NCI-H1436 treated with DMSO at 0.1 percent for 48 hours (cell line): ENCODE results near the gene SLC25A46.
"Not testable (repeated sequence)": the region's sequence is repeated elsewhere in the genome, so short reads cannot be mapped to it uniquely, and the experiment has no call there.

Experiments
- DNase-seq: peaks from one replicate; lab custom pipeline; 2025; lab: John Stamatoyannopoulos, UW

Gene SLC25A46

DNA sequence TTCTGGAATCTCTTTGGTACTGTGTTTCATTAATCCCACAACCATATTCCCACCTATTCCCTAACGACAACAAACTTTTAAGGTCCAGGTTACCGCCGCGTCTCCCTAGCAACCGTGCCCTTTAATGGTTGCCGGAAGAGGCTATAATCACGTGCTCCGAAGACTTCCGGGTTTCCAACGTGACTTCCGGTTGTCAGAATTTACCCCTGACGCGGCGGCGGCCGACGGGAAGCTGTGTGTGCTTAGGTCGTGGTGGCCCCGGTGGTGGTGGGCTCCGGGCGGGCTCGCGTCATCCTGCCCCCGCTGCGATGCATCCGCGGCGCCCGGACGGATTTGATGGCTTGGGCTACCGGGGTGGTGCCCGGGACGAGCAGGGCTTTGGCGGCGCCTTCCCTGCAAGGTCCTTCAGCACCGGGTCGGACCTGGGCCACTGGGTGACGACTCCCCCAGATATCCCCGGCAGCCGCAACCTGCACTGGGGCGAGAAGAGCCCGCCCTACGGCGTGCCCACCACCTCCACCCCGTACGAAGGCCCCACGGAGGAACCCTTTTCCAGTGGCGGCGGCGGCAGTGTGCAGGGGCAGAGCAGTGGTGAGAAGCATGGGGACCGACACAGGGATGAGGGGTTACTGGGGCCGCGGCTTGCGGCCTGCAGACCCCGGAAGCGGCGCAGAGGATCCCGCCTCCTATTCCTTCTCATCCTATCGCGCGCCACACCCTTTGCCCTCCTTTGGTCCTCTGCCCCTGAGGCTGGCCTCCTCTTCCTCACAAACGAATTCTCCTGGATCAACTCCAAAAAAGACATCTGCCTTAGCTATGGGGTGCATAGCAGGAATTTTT lies at the start of gene SLC25A46:
TSS of gene SLC25A46 (plus strand) at position 196 of the 840 bp plus-strand sequence. CDS start at position 309, 113 bp downstream.
- DNase-seq, result peak; percentile 20

- DNase-seq, result not testable (repeated sequence)
Measured at GRCh38 chr5:110690587-110690986, 48.2 kb upstream of the SLC25A46 start.

GRCh38 chr5:110692669-110693068 lies 46.1 kb upstream of the SLC25A46 start:
- DNase-seq, result not testable (repeated sequence)

- DNase-seq, result no peak
Measured at GRCh38 chr5:110702300-110702699, 36.5 kb upstream of the SLC25A46 start.

DNA sequence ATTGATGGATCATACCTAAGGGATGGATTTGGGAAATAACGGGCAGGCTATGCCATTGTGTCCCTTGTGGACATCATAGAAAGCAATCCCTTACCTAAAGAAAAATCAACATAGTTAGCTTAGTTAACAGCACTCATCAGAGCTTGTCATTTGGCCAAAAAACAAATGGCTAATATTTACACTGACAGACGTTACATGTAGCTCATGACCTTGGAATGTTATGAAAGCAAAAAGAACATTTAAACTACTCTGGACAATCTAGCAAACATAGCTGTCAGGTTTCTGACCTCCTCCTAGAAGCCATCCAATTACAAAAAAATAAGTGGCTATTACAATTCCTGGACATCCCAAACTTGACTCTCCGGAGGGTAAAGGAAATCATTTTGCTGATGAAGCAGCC lies 36.1 kb upstream of the SLC25A46 start:
- no peak for DNase-seq

DNA sequence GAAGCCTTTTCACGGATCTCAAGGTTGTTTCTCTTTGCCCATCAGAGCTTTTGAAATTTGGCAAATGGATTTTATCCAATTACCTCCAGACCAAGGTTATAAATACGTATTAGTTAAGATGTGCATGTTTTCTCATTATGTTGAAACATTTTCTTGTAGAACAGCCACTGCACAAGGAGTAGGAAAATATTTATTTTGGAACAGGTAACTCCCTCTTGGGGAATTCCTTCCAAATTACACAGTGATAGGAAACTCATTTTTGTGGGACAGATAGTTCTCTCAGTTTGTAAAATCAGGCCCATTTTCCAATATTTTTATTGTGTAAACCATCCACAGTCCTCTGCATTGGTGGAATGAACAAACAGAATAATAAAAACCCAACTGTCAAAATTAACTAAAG lies 35.3 kb upstream of the SLC25A46 start:
- no peak for DNase-seq

DNA sequence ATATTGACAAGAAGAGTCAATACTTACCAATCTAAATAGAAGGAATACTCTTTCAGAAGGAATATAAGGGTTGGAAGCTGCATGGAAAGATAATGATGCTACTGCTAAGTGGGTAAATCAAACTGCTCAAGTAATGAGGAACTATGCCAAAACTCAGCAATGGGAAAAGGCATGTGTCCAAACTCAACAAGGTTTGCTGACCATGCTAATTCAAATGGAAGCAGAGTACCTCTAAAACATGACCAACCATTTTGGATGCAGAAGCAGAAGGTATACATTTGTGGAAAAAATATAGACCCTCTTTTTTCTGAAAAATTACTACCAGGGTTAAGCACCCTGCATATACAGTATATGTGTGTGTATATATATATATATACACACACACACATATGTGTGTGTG lies 33.5 kb upstream of the SLC25A46 start:
- no peak for DNase-seq

- no peak for DNase-seq
Measured at GRCh38 chr5:110707260-110707844, 31.5 kb upstream of the SLC25A46 start.

- DNase-seq, result no peak
Measured at GRCh38 chr5:110716247-110717245, 22.3 kb upstream of the SLC25A46 start.

GRCh38 chr5:110718311-110718710 lies 20.5 kb upstream of the SLC25A46 start:
- DNase-seq, result no peak

DNA sequence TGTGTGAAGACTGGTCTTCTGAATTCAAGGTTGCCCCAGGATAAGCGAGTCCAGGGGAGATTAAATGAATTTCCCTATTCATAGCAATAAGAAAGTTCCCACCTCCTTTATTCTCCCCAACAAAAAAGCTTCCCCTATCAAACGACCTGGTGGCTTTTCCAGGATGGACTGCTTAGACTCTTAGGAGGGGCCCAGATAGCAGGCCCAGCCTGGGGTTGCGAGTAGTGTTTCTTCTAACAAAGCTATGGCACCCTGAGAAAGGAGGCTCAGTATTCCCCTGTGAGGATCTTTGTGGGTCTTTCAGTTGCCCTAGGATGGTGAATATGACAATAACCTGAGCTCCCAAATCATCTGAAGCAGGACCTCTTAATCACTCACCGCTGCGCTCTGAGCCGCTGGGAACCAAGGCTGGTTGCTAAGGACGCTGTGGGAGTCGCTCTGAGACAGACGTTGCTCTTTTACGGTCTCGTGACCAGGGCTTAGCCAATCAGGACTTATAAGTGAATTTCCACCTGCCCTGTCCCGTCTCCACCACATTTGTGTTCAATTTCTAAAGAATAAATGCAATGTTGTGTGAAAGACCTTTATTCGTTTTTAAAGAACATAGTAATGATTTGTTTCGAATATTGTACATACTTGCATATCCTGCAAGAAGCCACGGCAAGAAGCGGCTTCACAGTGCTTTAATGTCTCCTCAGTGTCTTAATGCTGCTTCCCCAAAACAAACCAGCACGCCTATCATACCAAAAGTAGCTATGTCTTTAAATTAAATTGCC lies 12.4 kb upstream of the SLC25A46 start, which contains the start of gene TMEM232:
TSS of gene TMEM232 (minus strand) at position 423 of the 776 bp plus-strand sequence. CDS start 59,319 bp downstream, outside the sequence.
- DNase-seq, result peak; percentile 53

DNA sequence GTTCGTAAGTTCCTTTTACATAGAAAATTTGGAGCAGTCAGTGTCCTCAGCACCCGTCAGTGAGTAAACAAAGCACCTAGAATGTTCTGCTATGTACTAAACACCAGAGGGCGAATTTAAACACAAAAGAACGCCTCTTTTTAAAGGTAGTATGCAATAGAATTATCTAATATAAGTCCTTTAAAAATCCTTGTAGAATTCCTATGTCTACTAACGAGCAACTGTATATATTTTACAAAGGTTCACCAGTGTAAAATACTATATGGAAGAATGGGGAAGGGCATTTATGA lies 11.8 kb upstream of the SLC25A46 start:
- DNase-seq, result no peak

GRCh38 chr5:110731499-110731898 lies 7.3 kb upstream of the SLC25A46 start:
- DNase-seq, result not testable (repeated sequence)

GRCh38 chr5:110734101-110734500 lies 4.7 kb upstream of the SLC25A46 start:
- no peak for DNase-seq

DNA sequence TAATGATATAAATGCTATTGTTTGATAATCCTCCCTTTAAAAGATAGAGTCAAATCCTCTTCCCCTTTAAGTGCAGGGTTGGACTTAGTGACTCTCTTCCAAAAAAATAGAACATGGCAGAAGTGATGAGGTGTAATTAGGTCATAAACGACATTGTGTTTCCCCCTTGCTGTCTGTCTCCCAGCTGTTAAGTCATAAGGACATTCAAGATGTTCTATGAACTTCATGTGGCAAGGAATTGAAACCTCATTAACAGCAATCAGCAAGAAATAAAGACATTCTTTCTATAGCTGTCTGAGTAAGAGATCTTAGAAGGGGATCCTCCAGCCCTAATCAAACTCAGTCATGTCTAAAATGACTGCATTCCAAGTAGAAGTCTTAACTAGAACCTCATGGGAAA lies 3.3 kb upstream of the SLC25A46 start:
- DNase-seq, result no peak

DNA sequence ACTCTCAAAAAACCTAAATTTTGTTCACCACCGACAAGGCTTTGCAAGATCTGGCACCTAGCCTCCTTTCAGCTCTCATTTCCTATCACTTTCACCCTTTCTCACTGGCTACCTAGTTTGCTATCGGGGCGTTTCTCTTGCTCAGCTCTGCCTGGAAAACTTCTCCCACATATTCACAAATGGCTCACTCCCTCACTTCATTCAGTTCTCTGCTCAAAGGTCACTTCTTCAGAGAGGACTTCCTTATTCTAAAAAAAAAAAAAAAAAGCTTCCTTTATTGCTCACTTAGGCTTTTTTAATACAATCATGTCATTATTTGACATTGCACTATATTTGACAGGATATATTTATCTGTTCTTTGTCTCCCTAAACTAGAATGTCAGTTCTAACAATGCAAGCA lies 2.1 kb upstream of the SLC25A46 start:
- DNase-seq, result no peak

- DNase-seq, result no peak
Measured at GRCh38 chr5:110738503-110738811, 350 bp upstream of the SLC25A46 start.

GRCh38 chr5:110751902-110752762 lies 13.3 kb downstream of the SLC25A46 start:
- no peak for DNase-seq

DNA sequence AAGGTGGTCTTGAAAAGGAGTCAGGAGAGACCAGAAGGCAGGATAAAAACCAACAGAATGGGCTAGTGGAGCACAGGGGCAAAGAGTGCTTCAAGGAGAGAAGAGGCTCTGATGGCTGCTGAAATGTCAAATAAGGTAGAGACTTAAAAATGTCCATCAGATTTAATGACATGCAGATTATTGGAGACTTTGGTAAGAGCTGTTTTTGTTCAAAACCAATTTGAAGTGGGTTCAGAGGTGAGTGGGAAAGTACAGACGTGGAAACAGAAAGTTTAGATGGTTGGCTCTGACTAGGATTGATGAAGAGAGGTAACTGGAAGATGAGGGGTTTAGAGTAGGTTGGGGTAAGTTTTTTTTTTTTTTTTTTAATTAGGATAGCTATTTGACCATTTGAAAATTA lies 14.1 kb downstream of the SLC25A46 start:
- no peak for DNase-seq

GRCh38 chr5:110753600-110753999 lies 14.8 kb downstream of the SLC25A46 start:
- no peak for DNase-seq

DNA sequence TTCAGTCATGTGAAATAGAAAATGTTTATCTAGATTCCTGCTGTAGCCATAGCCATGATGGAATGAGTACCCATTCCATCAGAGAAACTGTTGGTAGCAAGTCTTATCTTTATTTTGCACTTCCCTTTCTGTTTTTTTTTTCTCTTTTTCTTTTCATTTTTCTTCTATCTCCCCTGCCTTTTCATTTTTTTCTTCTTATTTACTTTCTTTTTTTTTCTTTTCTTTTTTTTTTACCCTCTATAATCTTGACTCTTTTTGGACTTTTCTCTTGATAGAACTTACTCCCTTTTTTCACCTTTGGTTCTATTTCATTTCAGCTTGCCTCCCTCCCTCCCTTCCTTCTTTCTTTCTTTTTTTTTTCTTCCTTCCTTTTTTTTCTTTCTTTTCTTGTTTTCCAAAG lies 15.4 kb downstream of the SLC25A46 start:
- DNase-seq, result no peak
